Measurements from ENCODE around the gene CHMP6. TPM values are rescaled to one million over a fixed set of nuclear protein-coding genes. Genes with fewer than 3 reads are reported as not detected.

Gene CHMP6
- total and polyA plus RNA-seq, 2 donors = 6.3 to 30.8 TPM

DNA sequence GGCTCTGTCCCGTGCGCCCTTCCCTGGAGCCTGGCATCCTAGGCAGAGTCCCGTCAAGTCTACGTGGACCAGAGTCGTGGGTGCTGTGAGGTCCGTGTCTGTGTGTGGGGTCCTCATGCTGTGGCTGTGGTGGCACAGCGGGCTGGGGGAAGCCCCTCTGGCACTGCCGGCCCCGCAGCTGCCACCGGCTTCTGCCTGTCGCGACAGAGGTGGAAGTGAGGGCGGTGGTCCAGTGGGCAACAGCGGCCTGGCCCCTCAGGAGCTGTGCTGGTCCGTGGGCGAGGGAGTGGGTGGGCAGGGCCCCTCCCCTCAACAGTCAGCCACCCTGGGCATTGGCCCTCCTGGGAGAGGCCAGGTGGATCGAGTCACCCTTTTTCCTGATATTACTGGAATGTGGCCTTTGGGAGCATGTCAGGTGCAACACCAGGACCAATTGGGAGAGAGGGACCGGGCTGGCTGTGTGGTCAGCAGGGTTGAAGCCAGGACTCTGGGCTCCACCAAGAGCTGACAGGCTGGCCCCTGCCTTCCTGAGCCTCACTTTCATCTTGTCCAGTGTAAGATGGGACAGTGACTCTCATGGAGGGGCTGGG, 55.2 kb downstream of the CHMP6 start:
- H3K4me3 ChIP-seq (ENCODE audit: low read length in 2 of 2) = no peak overlapping the region
- H3K27me3 ChIP-seq (ENCODE audit: control insufficient read depth in 2 of 2, insufficient read depth in 1 of 2, low read length in 1 of 2) = peaks cover 0 to 3% of the 10 kb centered on the region in 2 donors
- no peak for DNase-seq (ENCODE audit: low read depth in 6 of 9, low spot score in 9 of 9)
- 89% methylated on average over 18 of the region's 18 CpGs for WGBS
- no peak overlapping the region for H3K27ac ChIP-seq (ENCODE audit: low read depth in 1 of 2, low read length in 1 of 2)
- peaks cover 8 to 40% of the 10 kb centered on the region in 2 donors for H3K4me1 ChIP-seq (ENCODE audit: control insufficient read depth in 2 of 2, insufficient read depth in 2 of 2, low read length in 2 of 2)
- H3K36me3 ChIP-seq (ENCODE audit: control insufficient read depth in 2 of 2, insufficient read depth in 2 of 2, low read length in 1 of 2) = no peaks in the 10 kb centered on the region
- H3K9me3 ChIP-seq (ENCODE audit: control insufficient read depth in 2 of 2, insufficient read depth in 1 of 2, low read length in 1 of 2) = peaks cover 0 to 5% of the 10 kb centered on the region in 2 donors

DNA sequence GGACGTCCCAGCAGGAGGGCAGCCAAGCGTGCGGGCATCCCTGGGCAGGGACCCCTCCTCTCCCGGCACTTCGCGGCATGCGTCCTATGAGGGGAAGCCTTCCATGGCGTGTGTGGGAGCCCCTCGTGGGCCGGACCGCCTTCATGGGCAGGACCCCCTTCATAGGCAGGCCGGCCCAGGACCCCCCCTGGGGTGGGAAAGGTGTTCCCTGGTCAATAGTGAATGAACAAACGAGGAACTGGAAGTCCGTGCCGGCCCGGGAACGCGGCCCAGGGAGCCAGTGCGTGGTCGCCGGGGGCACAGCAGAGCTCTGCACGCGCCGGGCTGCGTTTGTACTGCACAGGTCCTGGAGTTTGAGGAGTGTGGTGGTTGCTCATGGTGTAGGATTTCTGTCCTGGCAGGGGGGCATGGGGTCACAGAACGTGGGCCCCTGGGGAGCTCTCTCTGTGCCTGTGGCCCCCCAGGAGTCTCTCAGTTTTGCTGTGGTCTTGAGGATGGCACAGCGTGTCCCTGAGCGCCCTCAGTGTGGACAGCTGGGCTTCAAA, 57.3 kb downstream of the CHMP6 start:
- peak overlapping the region in 1 of 2 donors; percentile 12 for H3K27ac ChIP-seq (ENCODE audit: low read depth in 1 of 2, low read length in 1 of 2)
- DNase-seq (ENCODE audit: low read depth in 6 of 9, low spot score in 9 of 9) = no peak

DNA sequence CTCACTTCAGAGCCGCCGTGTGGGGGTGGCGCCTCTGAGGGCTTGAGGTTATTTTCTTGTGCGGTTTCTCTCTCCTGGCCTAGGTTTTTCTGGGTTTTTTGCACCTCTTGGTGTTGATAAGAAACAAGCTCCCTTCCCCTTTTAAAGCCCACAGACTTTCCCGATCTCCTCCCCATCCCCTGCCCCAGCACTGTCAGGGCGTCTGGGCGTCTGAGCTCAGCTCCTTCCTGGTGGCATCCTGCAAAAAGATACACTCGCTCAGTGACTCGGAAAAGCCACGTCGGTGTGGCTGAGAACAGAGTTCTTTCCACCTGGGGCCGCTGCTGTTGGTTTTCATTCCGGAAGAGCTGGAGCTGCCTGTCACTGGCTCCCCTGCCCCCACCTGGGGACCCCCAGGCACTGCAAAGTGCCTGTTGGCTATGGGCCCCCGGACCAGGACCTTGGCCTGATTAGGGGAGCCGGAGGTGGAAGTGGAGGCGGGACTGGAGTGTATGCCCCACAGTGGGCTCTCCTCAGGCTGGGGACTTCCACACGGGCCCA, 57.8 kb downstream of the CHMP6 start:
- Histone ChIP-seq H3K27ac (ENCODE audit: low read depth in 1 of 2, low read length in 1 of 2) (peak overlapping the region; percentile 12 to 56), H3K4me3 (ENCODE audit: low read length in 2 of 2) (no peak overlapping the region), H3K9me3 (ENCODE audit: control insufficient read depth in 2 of 2, insufficient read depth in 1 of 2, low read length in 1 of 2) (peaks cover 0 to 5% of the 10 kb centered on the region in 2 donors), H3K27me3 (ENCODE audit: control insufficient read depth in 2 of 2, insufficient read depth in 1 of 2, low read length in 1 of 2) (peaks cover 0 to 3% of the 10 kb centered on the region in 2 donors), H3K4me1 (ENCODE audit: control insufficient read depth in 2 of 2, insufficient read depth in 2 of 2, low read length in 2 of 2) (peaks cover 8 to 38% of the 10 kb centered on the region in 2 donors), H3K36me3 (ENCODE audit: control insufficient read depth in 2 of 2, insufficient read depth in 2 of 2, low read length in 1 of 2) (no peaks in the 10 kb centered on the region)
- DNase-seq (ENCODE audit: low read depth in 6 of 9, low spot score in 9 of 9) = peak in 2 of 9 donors; percentile 30 to 72
- 35% methylated on average over 17 of the region's 17 CpGs for WGBS

More for the DNA sequence above, 57.3 kb downstream of the CHMP6 start:
- no peaks in the 10 kb centered on the region for H3K36me3 ChIP-seq (ENCODE audit: control insufficient read depth in 2 of 2, insufficient read depth in 2 of 2, low read length in 1 of 2)
- peaks cover 0 to 5% of the 10 kb centered on the region in 2 donors for H3K9me3 ChIP-seq (ENCODE audit: control insufficient read depth in 2 of 2, insufficient read depth in 1 of 2, low read length in 1 of 2)
- peaks cover 8 to 41% of the 10 kb centered on the region in 2 donors for H3K4me1 ChIP-seq (ENCODE audit: control insufficient read depth in 2 of 2, insufficient read depth in 2 of 2, low read length in 2 of 2)
- WGBS = 86% methylated on average over 28 of the region's 28 CpGs
- peaks cover 0 to 3% of the 10 kb centered on the region in 2 donors for H3K27me3 ChIP-seq (ENCODE audit: control insufficient read depth in 2 of 2, insufficient read depth in 1 of 2, low read length in 1 of 2)
- no peak overlapping the region for H3K4me3 ChIP-seq (ENCODE audit: low read length in 2 of 2)

Other genes with a start within 250 kb of the CHMP6 start
- 8.4 TPM for gene BAIAP2, start 43.3 kb downstream of the CHMP6 start, total RNA-seq
- 23.1 TPM for gene BAIAP2, start 43.3 kb downstream of the CHMP6 start, polyA plus RNA-seq
- not detected for gene PVALEF, start 173.7 kb downstream of the CHMP6 start, total RNA-seq
- gene PVALEF, start 173.7 kb downstream of the CHMP6 start, polyA plus RNA-seq = 0.02 TPM
- 0.24 TPM for gene AATK, start 174.4 kb downstream of the CHMP6 start, total RNA-seq
- gene AATK, start 174.4 kb downstream of the CHMP6 start, polyA plus RNA-seq = 1.9 TPM
- 6.3 TPM for gene CEP131, start 231.1 kb downstream of the CHMP6 start, total RNA-seq
- 13.3 TPM for gene CEP131, start 231.1 kb downstream of the CHMP6 start, polyA plus RNA-seq
- 13.3 TPM for gene TEPSIN, start 247.2 kb downstream of the CHMP6 start, total RNA-seq
- 85.3 TPM for gene TEPSIN, start 247.2 kb downstream of the CHMP6 start, polyA plus RNA-seq
- 101 TPM for gene NDUFAF8, start 247.5 kb downstream of the CHMP6 start, total RNA-seq
- 47.1 TPM for gene NDUFAF8, start 247.5 kb downstream of the CHMP6 start, polyA plus RNA-seq

All from thymus (tissue), 11 donors.